Kidney epithelial cell (primary cell): Measurements from ENCODE around the gene KMT2A. TPM values are rescaled to one million over a fixed set of nuclear protein-coding genes. Genes with fewer than 3 reads are reported as not detected.
A peak's percentile ranks its signal among the peaks of the same experiment; 100 is the strongest.
"Not testable (repeated sequence)": the region's sequence is repeated elsewhere in the genome, so short reads cannot be mapped to it uniquely, and the experiment has no call there.

Experiments
- DNase-seq: peaks from one replicate; pipeline ENCODE4 v3.0.0-alpha.2; 2010; ENCODE audit warnings: low read depth
- H3K27me3 ChIP-seq: 2 replicates; pipeline ENCODE4 v1.6.0; 2011; ENCODE audit warnings: low read length; ENCODE audit not compliant: control insufficient read depth, insufficient read depth
- H3K36me3 ChIP-seq: 2 replicates; pipeline ENCODE4 v1.5.1; 2011; ENCODE audit warnings: low read length; ENCODE audit not compliant: control insufficient read depth, insufficient read depth
- H3K4me3 ChIP-seq: 2 replicates; pipeline ENCODE4 v1.5.1; 2011; ENCODE audit warnings: low read depth, mild to moderate bottlenecking, control low read depth, low read length
- CTCF ChIP-seq: IDR thresholded peaks from 2 replicates; pipeline ENCODE4 v1.5.1; 2011; ENCODE audit warnings: mild to moderate bottlenecking, moderate library complexity, low read length, control low read depth, inconsistent platforms; ENCODE audit not compliant: insufficient read depth, poor library complexity, severe bottlenecking
- total RNA-seq: library from RNA; depleted of rRNA; stranded (reverse); fragments of >200 nt; gene quantifications from 2 replicates; pipeline ENCODE4 v1.2.3, GENCODE V29; 2015

The KMT2A gene
- total RNA-seq, 1 donor from 2014 or later, result 42.2 TPM

- H3K4me3 ChIP-seq, result no peak overlapping the region
- H3K27me3 ChIP-seq, result no peaks in the 10 kb centered on the region
- no peaks in the 10 kb centered on the region for H3K36me3 ChIP-seq
- TF ChIP-seq CTCF, result no peak
- DNase-seq, result no peak
Observed at GRCh38 chr11:118415062-118415738, 21.1 kb upstream of the KMT2A start.

GRCh38 chr11:118415739-118416068 is 20.6 kb upstream of the KMT2A start:
- no peaks in the 10 kb centered on the region for H3K36me3 ChIP-seq
- H3K27me3 ChIP-seq, result no peaks in the 10 kb centered on the region
- peak; percentile 88 for DNase-seq
- TF ChIP-seq CTCF, result no peak
- H3K4me3 ChIP-seq, result no peak overlapping the region

GRCh38 chr11:118416900-118417299 is 19.4 kb upstream of the KMT2A start:
- DNase-seq, H3K36me3 ChIP-seq, H3K27me3 ChIP-seq, H3K4me3 ChIP-seq: not testable (repeated sequence)

- DNase-seq, result peak; percentile 76
- no peak overlapping the region for H3K4me3 ChIP-seq
- TF ChIP-seq CTCF, result no peak
- no peaks in the 10 kb centered on the region for H3K27me3 ChIP-seq
- no peaks in the 10 kb centered on the region for H3K36me3 ChIP-seq
Observed at GRCh38 chr11:118417801-118418200, 18.5 kb upstream of the KMT2A start.

- TF ChIP-seq CTCF, result no peak
- Histone ChIP-seq H3K4me3 (no peak overlapping the region), H3K36me3 (no peaks in the 10 kb centered on the region), H3K27me3 (no peaks in the 10 kb centered on the region)
- DNase-seq, result no peak
Observed at GRCh38 chr11:118418766-118419165, 17.5 kb upstream of the KMT2A start.

DNA sequence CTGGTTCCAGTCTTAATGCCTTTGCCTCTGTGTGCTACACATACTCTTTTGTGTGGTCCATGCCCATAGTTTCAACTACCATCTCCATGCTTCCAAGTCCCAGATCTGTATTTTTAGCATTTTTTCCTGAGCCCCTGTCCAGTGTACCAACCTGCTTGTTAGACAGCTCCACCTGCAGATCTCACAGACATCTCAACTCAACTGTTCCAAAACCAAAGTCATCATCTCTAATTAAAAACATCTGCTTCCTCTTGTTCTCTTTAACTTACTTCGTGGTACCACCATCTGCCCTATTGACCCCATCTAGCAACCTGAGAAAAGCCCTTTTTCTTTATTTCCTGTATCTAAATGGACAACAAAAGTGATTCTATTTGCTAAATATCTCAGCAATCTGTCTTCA is 8.6 kb upstream of the KMT2A start:
- no peaks in the 10 kb centered on the region for H3K36me3 ChIP-seq

More for the DNA sequence above, 8.6 kb upstream of the KMT2A start:
- DNase-seq, result no peak
- no peak overlapping the region for H3K4me3 ChIP-seq
- H3K27me3 ChIP-seq, result no peaks in the 10 kb centered on the region
- no peak for TF ChIP-seq CTCF
